Measurements from ENCODE around the gene PPIL1.

GRCh38 chr6:36808634-36809033 is 66.0 kb downstream of the PPIL1 start:
- TF ChIP-seq HOXA5 (CRISPR knock-in tag; IDR thresholded peaks at IDR 0.05) (no peak), KDM1A (CRISPR knock-in tag; IDR thresholded peaks at IDR 0.05) (0 out of 2 replicates have a peak, but pooled peaks have one; percentile 19), ZNF382 (CRISPR knock-in tag; IDR thresholded peaks at IDR 0.05; ENCODE audit: borderline replicate concordance) (no peak)

All from HepG2 (cell line).